ENCODE results near the gene PRDM5. TPM values are rescaled to one million over a fixed set of nuclear protein-coding genes. Genes with fewer than 3 reads are reported as not detected.

Gene PRDM5
- total RNA-seq, 3 donors from 2014 or later (not counting 1 experiment from before 2014, with no cell fraction given), result not detected

GRCh38 chr4:120775431-120775830 is 147.1 kb downstream of the PRDM5 start:
- no peak overlapping the region for H3K4me3 ChIP-seq (ENCODE audit: low read length)
- no peak for ATAC-seq
- H3K4me1 Mint-ChIP-seq, result no peaks in the 10 kb centered on the region
- H3K9me3 ChIP-seq (ENCODE audit: control insufficient read depth, insufficient read depth, low read length), result no peaks in the 10 kb centered on the region
- H3K27me3 Mint-ChIP-seq (ENCODE audit: low read depth in 2 of 2), result no peaks in the 10 kb centered on the region
- H3K9me3 Mint-ChIP-seq, result no peaks in the 10 kb centered on the region
- no peaks in the 10 kb centered on the region for H3K27me3 ChIP-seq (ENCODE audit: control insufficient read depth, insufficient read depth, low read length)
- DNase-seq, result no peak
- TF ChIP-seq, protein P1, sequence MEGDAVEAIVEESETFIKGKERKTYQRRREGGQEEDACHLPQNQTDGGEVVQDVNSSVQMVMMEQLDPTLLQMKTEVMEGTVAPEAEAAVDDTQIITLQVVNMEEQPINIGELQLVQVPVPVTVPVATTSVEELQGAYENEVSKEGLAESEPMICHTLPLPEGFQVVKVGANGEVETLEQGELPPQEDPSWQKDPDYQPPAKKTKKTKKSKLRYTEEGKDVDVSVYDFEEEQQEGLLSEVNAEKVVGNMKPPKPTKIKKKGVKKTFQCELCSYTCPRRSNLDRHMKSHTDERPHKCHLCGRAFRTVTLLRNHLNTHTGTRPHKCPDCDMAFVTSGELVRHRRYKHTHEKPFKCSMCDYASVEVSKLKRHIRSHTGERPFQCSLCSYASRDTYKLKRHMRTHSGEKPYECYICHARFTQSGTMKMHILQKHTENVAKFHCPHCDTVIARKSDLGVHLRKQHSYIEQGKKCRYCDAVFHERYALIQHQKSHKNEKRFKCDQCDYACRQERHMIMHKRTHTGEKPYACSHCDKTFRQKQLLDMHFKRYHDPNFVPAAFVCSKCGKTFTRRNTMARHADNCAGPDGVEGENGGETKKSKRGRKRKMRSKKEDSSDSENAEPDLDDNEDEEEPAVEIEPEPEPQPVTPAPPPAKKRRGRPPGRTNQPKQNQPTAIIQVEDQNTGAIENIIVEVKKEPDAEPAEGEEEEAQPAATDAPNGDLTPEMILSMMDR (IDR thresholded peaks at IDR 0.05), result no peak
- no peaks in the 10 kb centered on the region for H3K36me3 ChIP-seq (ENCODE audit: control insufficient read depth, insufficient read depth, low read length)
- intact Hi-C loops (cut with micrococcal nuclease), result no loop called here
- H3K4me3 Mint-ChIP-seq, result no peak overlapping the region
- H3K36me3 Mint-ChIP-seq, result no peaks in the 10 kb centered on the region
- no peak overlapping the region for H3K27ac Mint-ChIP-seq
- H3K27ac ChIP-seq (ENCODE audit: low read length), result no peak overlapping the region
- H3K4me1 ChIP-seq (ENCODE audit: control insufficient read depth, insufficient read depth, low read length), result no peaks in the 10 kb centered on the region

- WGBS (ENCODE audit: insufficient coverage), result 29% methylated on average over 1 of the region's 1 CpG
- Histone ChIP-seq H3K36me3 (ENCODE audit: control insufficient read depth, insufficient read depth, low read length) (no peaks in the 10 kb centered on the region), H3K27ac (ENCODE audit: low read length) (no peak overlapping the region), H3K4me3 (ENCODE audit: low read length) (no peak overlapping the region), H3K4me1 (ENCODE audit: control insufficient read depth, insufficient read depth, low read length) (no peaks in the 10 kb centered on the region), H3K27me3 (ENCODE audit: control insufficient read depth, insufficient read depth, low read length) (no peaks in the 10 kb centered on the region), H3K9me3 (ENCODE audit: control insufficient read depth, insufficient read depth, low read length) (no peaks in the 10 kb centered on the region)
- TF ChIP-seq, protein P1 (IDR thresholded peaks at IDR 0.05), result no peak
- H3K4me1 Mint-ChIP-seq, result no peaks in the 10 kb centered on the region
- intact Hi-C loops (cut with micrococcal nuclease), result no loop called here
- DNase-seq (no peak), ATAC-seq (no peak)
- H3K27ac Mint-ChIP-seq, result no peak overlapping the region
- H3K4me3 Mint-ChIP-seq, result no peak overlapping the region
- H3K36me3 Mint-ChIP-seq, result no peaks in the 10 kb centered on the region
- no peaks in the 10 kb centered on the region for H3K27me3 Mint-ChIP-seq (ENCODE audit: low read depth in 2 of 2)
- H3K9me3 Mint-ChIP-seq, result peaks cover 0 to 2% of the 10 kb centered on the region in 2 donors
These were observed 148.9 kb downstream of the PRDM5 start for GRCh38 chr4:120773641-120774040.

DNA sequence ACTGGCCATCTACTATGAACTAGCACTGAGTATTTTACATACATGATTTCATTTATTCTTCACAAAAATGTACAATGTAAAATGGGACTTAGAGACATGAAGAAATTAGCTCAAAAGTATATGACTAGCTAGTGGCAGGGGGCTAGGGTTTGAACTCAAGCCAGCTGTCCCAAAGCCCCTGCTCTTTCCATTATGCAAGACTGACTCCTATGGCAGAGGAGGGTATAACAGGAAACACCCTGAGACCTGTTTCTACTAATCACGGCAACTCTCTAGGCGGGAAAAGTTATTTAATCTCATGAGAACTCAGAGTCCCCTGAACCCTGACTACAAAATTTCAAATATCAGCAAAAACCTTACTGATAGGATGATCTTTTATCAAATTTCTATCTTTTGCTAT is 150.6 kb downstream of the PRDM5 start:
- DNase-seq (no peak), ATAC-seq (no peak)
- H3K4me1 ChIP-seq (ENCODE audit: control insufficient read depth, insufficient read depth, low read length), result no peaks in the 10 kb centered on the region
- WGBS (ENCODE audit: insufficient coverage), result 75% methylated on average over 2 of the region's 2 CpGs
- no peak overlapping the region for H3K4me3 Mint-ChIP-seq
- H3K36me3 Mint-ChIP-seq, result no peaks in the 10 kb centered on the region
- no peaks in the 10 kb centered on the region for H3K27me3 Mint-ChIP-seq (ENCODE audit: low read depth in 2 of 2)
- H3K4me3 ChIP-seq (ENCODE audit: low read length), result no peak overlapping the region
- H3K27ac ChIP-seq (ENCODE audit: low read length), result no peak overlapping the region
- H3K9me3 ChIP-seq (ENCODE audit: control insufficient read depth, insufficient read depth, low read length), result no peaks in the 10 kb centered on the region
- H3K36me3 ChIP-seq (ENCODE audit: control insufficient read depth, insufficient read depth, low read length), result no peaks in the 10 kb centered on the region
- H3K4me1 Mint-ChIP-seq, result no peaks in the 10 kb centered on the region
- TF ChIP-seq, protein P1 (IDR thresholded peaks at IDR 0.05), result no peak
- intact Hi-C loops (cut with micrococcal nuclease), result no loop called here
- H3K27ac Mint-ChIP-seq, result no peak overlapping the region
- no peaks in the 10 kb centered on the region for H3K27me3 ChIP-seq (ENCODE audit: control insufficient read depth, insufficient read depth, low read length)
- H3K9me3 Mint-ChIP-seq, result peaks cover under 1 to 3% of the 10 kb centered on the region in 2 donors

GRCh38 chr4:120770897-120771296 is 151.6 kb downstream of the PRDM5 start:
- no peaks in the 10 kb centered on the region for H3K27me3 ChIP-seq (ENCODE audit: control insufficient read depth, insufficient read depth, low read length)
- no peak overlapping the region for H3K27ac ChIP-seq (ENCODE audit: low read length)
- Mint-ChIP-seq H3K27me3 (ENCODE audit: low read depth in 2 of 2) (no peaks in the 10 kb centered on the region), H3K4me1 (no peaks in the 10 kb centered on the region), H3K4me3 (no peak overlapping the region), H3K36me3 (no peaks in the 10 kb centered on the region), H3K27ac (no peak overlapping the region), H3K9me3 (peaks cover 3 to 6% of the 10 kb centered on the region in 2 donors)
- TF ChIP-seq, protein P1 (IDR thresholded peaks at IDR 0.05), result no peak
- no peaks in the 10 kb centered on the region for H3K4me1 ChIP-seq (ENCODE audit: control insufficient read depth, insufficient read depth, low read length)
- ATAC-seq, result no peak
- no peak for DNase-seq
- H3K9me3 ChIP-seq (ENCODE audit: control insufficient read depth, insufficient read depth, low read length), result no peaks in the 10 kb centered on the region
- no peaks in the 10 kb centered on the region for H3K36me3 ChIP-seq (ENCODE audit: control insufficient read depth, insufficient read depth, low read length)
- no CpG with 5 or more reads among the region's 1 CpG for WGBS (ENCODE audit: insufficient coverage)
- intact Hi-C loops (cut with micrococcal nuclease), result no loop called here
- H3K4me3 ChIP-seq (ENCODE audit: low read length), result no peak overlapping the region

Data from natural killer cell (primary cell).